Measurements from ENCODE around the gene GFRA4.

Gene GFRA4

DNA sequence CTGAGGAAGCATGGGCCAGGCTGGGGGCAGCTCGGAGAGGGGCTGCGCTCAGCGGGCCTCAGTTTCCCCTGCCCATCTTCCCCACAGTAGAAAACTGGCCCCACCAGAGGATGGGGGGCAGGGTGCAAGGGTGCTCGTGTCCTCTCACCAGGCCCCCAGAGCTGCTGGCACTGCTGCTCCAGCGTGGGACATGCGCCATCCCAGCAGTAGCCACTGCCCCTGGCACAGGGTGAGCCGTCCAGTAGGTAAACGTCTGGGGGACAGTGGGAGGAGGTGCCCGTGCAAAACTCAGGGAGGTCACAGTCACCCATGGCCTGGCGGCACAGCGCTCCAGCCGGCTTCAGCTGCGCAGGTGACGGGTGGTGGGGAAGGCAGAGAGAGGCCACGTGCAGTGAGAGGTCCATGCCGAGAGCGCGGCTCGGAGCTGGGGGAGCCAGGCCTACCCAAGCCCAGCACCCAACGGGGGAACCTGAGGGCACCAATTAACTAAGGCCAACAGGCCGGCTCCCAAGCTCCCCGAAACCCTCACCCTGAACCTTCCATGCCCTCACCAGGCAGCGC, 8.9 kb upstream of the GFRA4 start:
- Mint-ChIP-seq H3K4me3 (no peak overlapping the region), H3K36me3 (ENCODE audit: low read depth) (no peaks in the 10 kb centered on the region), H3K4me1 (ENCODE audit: low read depth) (peaks cover 8% of the 10 kb centered on the region), H3K27me3 (peaks cover 55% of the 10 kb centered on the region), H3K9me3 (no peaks in the 10 kb centered on the region), H3K27ac (no peak overlapping the region)

- H3K4me1 Mint-ChIP-seq (ENCODE audit: low read depth), result peaks cover 17% of the 10 kb centered on the region
- no peaks in the 10 kb centered on the region for H3K9me3 Mint-ChIP-seq
- H3K36me3 Mint-ChIP-seq (ENCODE audit: low read depth), result no peaks in the 10 kb centered on the region
- peaks cover 47% of the 10 kb centered on the region for H3K27me3 Mint-ChIP-seq
- no peak overlapping the region for H3K4me3 Mint-ChIP-seq
- H3K27ac Mint-ChIP-seq, result no peak overlapping the region
These were observed 7.7 kb upstream of the GFRA4 start for GRCh38 chr20:3670945-3671344.

- H3K36me3 Mint-ChIP-seq (ENCODE audit: low read depth), result no peaks in the 10 kb centered on the region
- H3K27me3 Mint-ChIP-seq, result peaks cover 43% of the 10 kb centered on the region
- H3K9me3 Mint-ChIP-seq, result no peaks in the 10 kb centered on the region
- H3K27ac Mint-ChIP-seq, result no peak overlapping the region
- no peak overlapping the region for H3K4me3 Mint-ChIP-seq
- H3K4me1 Mint-ChIP-seq (ENCODE audit: low read depth), result peaks cover 21% of the 10 kb centered on the region
These were observed 7.3 kb upstream of the GFRA4 start for GRCh38 chr20:3670511-3670910.

DNA sequence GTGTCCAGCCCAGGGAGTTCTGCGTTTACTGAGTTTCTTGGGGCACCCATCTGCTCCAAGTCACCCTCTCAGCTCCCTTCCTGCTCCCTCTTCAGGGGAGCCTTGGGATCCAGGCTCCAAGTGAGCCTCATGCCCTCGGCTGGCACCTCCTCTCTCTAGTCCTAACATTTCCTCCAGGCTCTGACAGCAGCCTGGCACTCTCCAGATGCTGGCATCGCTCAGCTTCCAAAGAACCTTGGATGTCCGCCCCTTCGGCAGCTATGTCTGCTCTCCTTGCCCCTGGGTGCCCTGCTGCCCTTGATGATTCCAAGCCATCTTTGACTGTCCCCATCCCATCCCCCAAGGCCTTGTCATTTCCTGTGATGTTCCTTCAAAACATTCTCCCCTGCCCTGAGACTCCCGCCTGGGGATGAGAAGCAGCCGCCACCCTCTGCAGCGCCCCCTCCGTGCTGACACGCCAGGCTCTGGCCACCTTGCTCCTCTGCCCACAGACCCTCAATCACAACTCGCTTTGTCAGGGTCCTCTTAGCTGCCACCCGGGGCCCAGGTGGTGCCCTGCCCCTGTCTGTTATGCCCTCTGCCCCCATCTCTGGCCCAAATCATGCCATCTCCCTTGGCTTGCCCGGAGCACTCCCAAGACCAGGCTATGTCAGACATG, 6.6 kb upstream of the GFRA4 start:
- H3K36me3 Mint-ChIP-seq (ENCODE audit: low read depth), result no peaks in the 10 kb centered on the region
- H3K27ac Mint-ChIP-seq, result no peak overlapping the region
- H3K4me3 Mint-ChIP-seq, result no peak overlapping the region
- H3K27me3 Mint-ChIP-seq, result peaks cover 36% of the 10 kb centered on the region
- no peaks in the 10 kb centered on the region for H3K9me3 Mint-ChIP-seq
- peaks cover 27% of the 10 kb centered on the region for H3K4me1 Mint-ChIP-seq (ENCODE audit: low read depth)

DNA sequence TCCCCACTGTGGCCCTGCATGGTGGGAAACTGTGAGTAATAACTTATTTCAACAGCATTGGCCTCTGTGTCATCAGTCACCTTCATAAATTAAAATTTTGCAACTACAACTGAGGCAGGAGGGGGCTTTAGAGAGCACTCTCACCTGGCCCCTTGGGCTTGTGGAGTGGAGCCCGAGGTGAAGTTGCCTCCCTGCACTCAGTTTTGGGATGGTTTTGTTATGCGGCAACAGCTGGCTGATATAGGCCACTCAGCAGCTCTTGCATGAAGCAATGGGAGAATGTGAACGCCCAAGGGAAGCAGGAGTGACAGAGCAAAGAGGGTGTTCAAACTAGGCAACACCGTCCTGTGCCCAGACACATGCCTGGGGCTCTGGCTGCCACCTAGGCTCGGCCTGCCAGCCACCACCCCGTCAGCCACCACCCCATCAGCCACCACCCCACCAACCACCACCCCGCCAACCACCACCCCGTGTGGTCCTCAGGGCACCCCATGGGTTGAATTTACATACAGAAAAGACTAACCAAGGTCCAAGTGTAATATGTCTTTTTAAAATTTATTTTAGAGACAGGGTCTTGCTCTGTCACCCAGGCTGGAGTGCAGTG, 4.3 kb upstream of the GFRA4 start:
- H3K9me3 Mint-ChIP-seq, result no peaks in the 10 kb centered on the region
- no peak overlapping the region for H3K27ac Mint-ChIP-seq
- peaks cover 25% of the 10 kb centered on the region for H3K4me1 Mint-ChIP-seq (ENCODE audit: low read depth)
- H3K4me3 Mint-ChIP-seq, result no peak overlapping the region
- peaks cover 35% of the 10 kb centered on the region for H3K27me3 Mint-ChIP-seq
- H3K36me3 Mint-ChIP-seq (ENCODE audit: low read depth), result no peaks in the 10 kb centered on the region

GRCh38 chr20:3663858-3664257, 659 bp upstream of the GFRA4 start:
- H3K27me3 Mint-ChIP-seq, result peaks cover 40% of the 10 kb centered on the region
- H3K4me3 Mint-ChIP-seq, result no peak overlapping the region
- H3K4me1 Mint-ChIP-seq (ENCODE audit: low read depth), result peaks cover 33% of the 10 kb centered on the region
- H3K9me3 Mint-ChIP-seq, result no peaks in the 10 kb centered on the region
- H3K36me3 Mint-ChIP-seq (ENCODE audit: low read depth), result no peaks in the 10 kb centered on the region
- H3K27ac Mint-ChIP-seq, result no peak overlapping the region

DNA sequence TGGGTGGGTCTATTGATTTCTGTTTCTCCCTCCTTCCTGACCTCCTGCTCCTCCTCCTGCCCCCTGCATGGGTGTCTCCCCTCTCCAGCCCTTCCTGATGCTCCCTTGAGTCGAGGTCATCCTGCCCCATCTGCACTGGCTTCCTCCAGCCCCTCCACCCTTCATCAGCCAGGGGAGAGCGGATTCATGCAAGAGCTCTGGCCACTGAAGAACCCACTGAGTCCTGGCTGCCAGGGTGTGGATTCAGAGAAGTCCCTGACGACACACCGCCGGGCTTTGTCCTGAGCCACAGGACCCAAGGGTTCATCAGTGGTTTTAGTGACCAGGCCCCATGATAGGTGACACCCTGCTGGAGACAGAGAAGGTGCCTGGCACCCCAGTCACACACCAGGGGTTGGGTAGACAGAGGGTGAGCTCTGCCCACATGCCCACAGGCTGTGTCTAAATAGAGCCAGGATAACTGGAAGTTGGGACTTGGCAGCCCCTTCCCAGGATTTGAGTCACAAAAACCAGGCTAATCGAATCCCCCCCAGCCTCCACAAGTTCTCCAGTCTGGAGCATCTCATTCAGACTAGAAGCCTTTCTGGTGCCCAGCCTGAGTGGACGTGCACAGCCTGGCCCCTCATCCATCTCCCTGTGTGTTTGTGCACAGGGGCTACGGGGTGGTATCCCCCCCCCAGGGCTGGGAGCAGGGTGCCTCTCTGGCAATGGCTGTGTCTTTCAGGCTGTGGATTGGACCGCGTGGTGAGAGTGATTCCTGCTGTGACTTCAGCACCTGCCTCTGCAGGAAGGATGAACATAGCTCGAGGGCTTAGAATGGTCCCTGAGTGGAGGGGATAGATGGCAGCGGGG, 1.2 kb downstream of the GFRA4 start:
- H3K27me3 Mint-ChIP-seq, result peaks cover 42% of the 10 kb centered on the region
- H3K4me1 Mint-ChIP-seq (ENCODE audit: low read depth), result peaks cover 30% of the 10 kb centered on the region
- H3K9me3 Mint-ChIP-seq, result no peaks in the 10 kb centered on the region
- no peaks in the 10 kb centered on the region for H3K36me3 Mint-ChIP-seq (ENCODE audit: low read depth)
- H3K4me3 Mint-ChIP-seq, result no peak overlapping the region
- no peak overlapping the region for H3K27ac Mint-ChIP-seq

- Mint-ChIP-seq H3K36me3 (ENCODE audit: low read depth) (no peaks in the 10 kb centered on the region), H3K27me3 (peaks cover 40% of the 10 kb centered on the region), H3K4me3 (no peak overlapping the region), H3K4me1 (ENCODE audit: low read depth) (peaks cover 24% of the 10 kb centered on the region), H3K9me3 (no peaks in the 10 kb centered on the region), H3K27ac (no peak overlapping the region)
These were observed 2.0 kb downstream of the GFRA4 start for GRCh38 chr20:3661060-3661813.

DNA sequence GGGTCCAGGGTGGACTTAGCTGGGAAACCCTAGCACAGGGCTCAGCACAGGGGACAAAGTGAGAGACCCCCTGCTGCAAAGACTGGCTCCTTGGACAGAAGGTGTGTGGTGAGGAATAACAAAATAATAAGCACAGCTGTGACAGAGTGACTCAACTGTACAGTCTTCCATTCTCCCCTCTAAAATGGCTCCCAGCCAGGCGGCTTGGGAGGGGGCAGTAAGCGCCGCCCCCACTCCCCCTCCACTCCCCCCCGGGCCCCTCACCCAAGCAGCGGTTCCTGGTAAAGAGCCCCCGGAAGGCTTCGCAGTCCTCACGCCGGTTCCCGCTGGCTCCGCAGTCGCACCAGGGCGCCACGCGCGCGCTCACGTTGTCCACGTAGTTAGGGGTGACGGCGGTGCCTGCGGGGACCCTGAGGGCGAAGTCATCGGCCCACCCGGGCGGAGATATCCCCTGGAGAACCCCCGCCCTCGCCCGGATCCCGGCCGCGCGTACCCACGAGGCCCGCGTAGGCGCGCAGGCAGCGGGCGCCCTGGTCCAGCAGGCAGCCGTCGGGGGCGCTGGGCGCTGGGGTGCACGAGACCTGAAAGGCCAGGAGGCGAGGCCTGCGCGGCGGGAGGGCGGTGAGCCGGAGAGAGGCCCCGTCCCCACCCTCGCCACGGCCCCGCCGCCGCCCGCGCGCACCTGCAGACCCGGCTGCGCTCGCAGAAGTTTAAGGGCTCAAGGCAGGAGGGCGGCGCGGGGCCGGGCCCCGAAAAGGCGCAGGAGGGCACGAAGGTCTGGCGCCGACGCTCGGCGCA, 2.7 kb downstream of the GFRA4 start:
- Mint-ChIP-seq H3K27me3 (peaks cover 40% of the 10 kb centered on the region), H3K27ac (no peak overlapping the region), H3K36me3 (ENCODE audit: low read depth) (no peaks in the 10 kb centered on the region), H3K4me3 (no peak overlapping the region), H3K4me1 (ENCODE audit: low read depth) (peaks cover 16% of the 10 kb centered on the region), H3K9me3 (no peaks in the 10 kb centered on the region)

DNA sequence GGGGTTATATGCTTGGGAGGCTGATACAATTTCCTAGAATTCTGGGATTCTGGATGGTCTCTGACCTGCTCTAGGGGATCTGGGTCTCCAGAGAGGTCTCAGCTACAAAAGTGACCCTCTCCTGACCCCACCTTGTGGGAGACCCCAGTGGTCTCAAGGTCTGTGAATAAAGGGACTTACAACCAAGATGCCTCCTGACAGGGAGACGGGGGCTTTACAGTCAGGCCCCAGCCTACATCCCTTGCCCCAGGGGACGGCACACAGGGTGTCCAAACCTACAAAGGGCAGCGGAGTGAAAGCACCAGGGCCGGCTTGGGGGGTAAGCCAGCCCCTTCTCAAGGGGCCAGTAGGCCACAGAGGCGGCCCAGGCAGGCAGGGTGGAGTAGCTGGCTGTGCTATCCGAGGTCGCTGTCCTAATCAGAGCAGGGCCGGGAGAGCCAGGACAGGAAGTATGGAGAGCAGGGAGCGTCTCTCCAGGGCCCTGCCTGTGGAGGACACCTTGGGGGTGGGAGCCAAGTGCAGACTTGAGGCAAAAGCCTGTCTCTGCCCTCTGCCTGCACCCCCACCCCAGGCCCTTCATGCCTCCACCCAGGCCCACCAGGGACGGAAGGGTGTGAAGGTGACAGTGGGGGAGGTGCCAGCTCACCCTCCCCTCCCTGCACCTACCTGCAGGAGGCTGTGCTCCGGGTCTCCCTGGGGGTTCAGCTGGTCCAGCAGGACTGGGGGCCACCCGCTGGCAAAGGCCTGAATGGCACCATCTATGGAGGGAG, 3.5 kb downstream of the GFRA4 start:
- no peak overlapping the region for H3K4me3 Mint-ChIP-seq
- peaks cover 10% of the 10 kb centered on the region for H3K4me1 Mint-ChIP-seq (ENCODE audit: low read depth)
- peaks cover 40% of the 10 kb centered on the region for H3K27me3 Mint-ChIP-seq
- H3K36me3 Mint-ChIP-seq (ENCODE audit: low read depth), result no peaks in the 10 kb centered on the region
- no peak overlapping the region for H3K27ac Mint-ChIP-seq
- no peaks in the 10 kb centered on the region for H3K9me3 Mint-ChIP-seq

- Mint-ChIP-seq H3K4me1 (ENCODE audit: low read depth) (peaks cover 10% of the 10 kb centered on the region), H3K27ac (no peak overlapping the region), H3K36me3 (ENCODE audit: low read depth) (no peaks in the 10 kb centered on the region), H3K9me3 (no peaks in the 10 kb centered on the region), H3K4me3 (no peak overlapping the region), H3K27me3 (peaks cover 37% of the 10 kb centered on the region)
These were observed 4.3 kb downstream of the GFRA4 start for GRCh38 chr20:3658716-3659491.

DNA sequence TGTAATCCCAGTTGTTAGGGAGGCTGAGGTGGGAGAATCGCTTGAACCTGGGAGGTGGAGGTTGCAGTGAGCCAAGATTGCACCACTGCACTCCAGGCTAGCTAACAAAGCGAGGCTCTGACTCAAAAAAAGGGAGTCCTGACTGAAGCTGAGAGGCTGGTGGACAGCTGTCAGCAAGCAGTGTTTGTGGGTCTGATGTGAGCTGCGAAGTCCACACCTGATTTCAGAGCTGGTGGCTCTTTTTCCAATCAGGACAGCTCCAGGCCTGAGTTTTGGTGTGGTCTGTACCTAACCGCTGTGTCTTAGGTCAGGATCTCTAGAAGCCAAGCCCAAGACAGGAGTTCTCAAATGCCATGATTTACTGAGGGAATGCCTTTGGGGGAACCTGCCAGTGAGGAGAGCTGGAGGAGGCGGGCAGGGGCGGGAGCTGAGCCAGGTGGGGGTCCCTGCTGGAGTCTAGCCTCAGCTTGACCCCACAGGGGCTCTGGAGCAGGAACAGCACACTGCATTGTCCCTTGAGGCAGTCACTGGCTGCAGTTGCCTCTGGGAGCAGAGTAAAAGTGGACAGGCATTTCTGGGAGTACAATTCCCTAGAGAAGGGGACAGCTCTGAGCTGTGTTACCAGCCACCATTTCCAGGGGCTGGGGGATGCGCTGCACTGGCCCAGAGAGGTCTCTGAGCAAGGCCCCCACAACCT, 5.0 kb downstream of the GFRA4 start:
- H3K27me3 Mint-ChIP-seq, result peaks cover 35% of the 10 kb centered on the region
- H3K27ac Mint-ChIP-seq, result no peak overlapping the region
- no peak overlapping the region for H3K4me3 Mint-ChIP-seq
- H3K9me3 Mint-ChIP-seq, result no peaks in the 10 kb centered on the region
- H3K4me1 Mint-ChIP-seq (ENCODE audit: low read depth), result peaks cover 14% of the 10 kb centered on the region
- H3K36me3 Mint-ChIP-seq (ENCODE audit: low read depth), result no peaks in the 10 kb centered on the region

DNA sequence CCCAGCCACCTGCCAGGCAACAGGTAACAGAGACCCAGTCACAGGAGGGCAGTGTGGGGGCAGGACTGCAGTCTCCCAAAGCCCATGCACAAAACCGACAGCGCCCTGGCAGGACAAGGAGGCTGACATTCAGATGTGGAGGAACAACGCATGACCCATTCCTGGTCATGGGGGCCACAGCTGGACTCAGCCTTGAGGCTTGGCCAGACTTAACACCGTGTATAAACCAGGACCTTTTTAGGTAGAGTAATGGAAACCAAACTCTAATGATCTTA, 8.1 kb downstream of the GFRA4 start:
- Mint-ChIP-seq H3K27me3 (peaks cover 18% of the 10 kb centered on the region), H3K4me3 (no peak overlapping the region), H3K27ac (no peak overlapping the region), H3K9me3 (no peaks in the 10 kb centered on the region), H3K4me1 (ENCODE audit: low read depth) (peaks cover 15% of the 10 kb centered on the region), H3K36me3 (ENCODE audit: low read depth) (no peaks in the 10 kb centered on the region)
